C4-2B (cell line): ENCODE measurements around the gene ADPRH.

Experiments used
- ZFX ChIP-seq: fragments of 450-650 bp; IDR thresholded peaks from 2 replicates; pipeline ENCODE4 v1.6.1; 2017
- TF ChIP-seq, protein P1 (sequence below): fragments of 450-650 bp; conservative IDR thresholded peaks from 2 replicates; pipeline ENCODE4 v1.5.1; 2017; ENCODE audit warnings: mild to moderate bottlenecking

DNA sequence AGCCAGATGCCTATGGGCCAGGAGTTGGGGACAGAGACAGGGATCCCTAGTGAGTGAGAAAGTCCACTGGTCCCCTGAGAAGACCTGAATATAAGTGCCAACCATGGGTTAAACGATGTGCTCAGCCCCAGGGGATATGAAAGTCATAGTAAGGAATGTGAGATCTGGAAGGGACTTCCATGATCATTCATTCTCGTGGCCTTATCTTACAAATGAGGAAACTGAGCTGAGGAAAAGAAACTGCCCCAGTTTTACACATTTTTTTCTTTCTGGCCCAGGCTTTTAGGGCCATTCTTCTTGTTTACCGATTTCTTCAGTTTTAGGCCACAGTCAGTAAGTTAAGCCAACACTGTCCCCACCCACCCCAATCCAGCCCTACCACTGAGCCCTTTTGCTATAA is 31.0 kb upstream of the ADPRH start:
- TF ChIP-seq, protein P1, sequence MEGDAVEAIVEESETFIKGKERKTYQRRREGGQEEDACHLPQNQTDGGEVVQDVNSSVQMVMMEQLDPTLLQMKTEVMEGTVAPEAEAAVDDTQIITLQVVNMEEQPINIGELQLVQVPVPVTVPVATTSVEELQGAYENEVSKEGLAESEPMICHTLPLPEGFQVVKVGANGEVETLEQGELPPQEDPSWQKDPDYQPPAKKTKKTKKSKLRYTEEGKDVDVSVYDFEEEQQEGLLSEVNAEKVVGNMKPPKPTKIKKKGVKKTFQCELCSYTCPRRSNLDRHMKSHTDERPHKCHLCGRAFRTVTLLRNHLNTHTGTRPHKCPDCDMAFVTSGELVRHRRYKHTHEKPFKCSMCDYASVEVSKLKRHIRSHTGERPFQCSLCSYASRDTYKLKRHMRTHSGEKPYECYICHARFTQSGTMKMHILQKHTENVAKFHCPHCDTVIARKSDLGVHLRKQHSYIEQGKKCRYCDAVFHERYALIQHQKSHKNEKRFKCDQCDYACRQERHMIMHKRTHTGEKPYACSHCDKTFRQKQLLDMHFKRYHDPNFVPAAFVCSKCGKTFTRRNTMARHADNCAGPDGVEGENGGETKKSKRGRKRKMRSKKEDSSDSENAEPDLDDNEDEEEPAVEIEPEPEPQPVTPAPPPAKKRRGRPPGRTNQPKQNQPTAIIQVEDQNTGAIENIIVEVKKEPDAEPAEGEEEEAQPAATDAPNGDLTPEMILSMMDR = no peak
- no peak for TF ChIP-seq ZFX
